ENCODE data around the gene ANGPTL8.

Gene ANGPTL8

GRCh38 chr19:11239377-11240000, at the start of gene ANGPTL8:
Gene ANGPTL8 (plus strand): TSS chr19:11239619. CDS start chr19:11239638, 19 bp downstream.
- no peak for DNase-seq

GRCh38 chr19:11190501-11190900, 48.9 kb upstream of the ANGPTL8 start:
- no peak for DNase-seq

GRCh38 chr19:11191273-11191755, 48.1 kb upstream of the ANGPTL8 start:
- no peak for DNase-seq

GRCh38 chr19:11191934-11192333, 47.5 kb upstream of the ANGPTL8 start:
- DNase-seq: no peak

GRCh38 chr19:11192957-11193939, 46.2 kb upstream of the ANGPTL8 start:
- no peak for DNase-seq

- DNase-seq: no peak
These were observed 45.2 kb upstream of the ANGPTL8 start for GRCh38 chr19:11194173-11194572.

GRCh38 chr19:11194656-11195558, 44.5 kb upstream of the ANGPTL8 start:
- DNase-seq: no peak

GRCh38 chr19:11195681-11196080, 43.7 kb upstream of the ANGPTL8 start:
- DNase-seq: no peak

- no peak for DNase-seq
These were observed 42.8 kb upstream of the ANGPTL8 start for GRCh38 chr19:11196406-11197287.

GRCh38 chr19:11197291-11198174, 41.9 kb upstream of the ANGPTL8 start, which contains the start of gene KANK2:
Gene KANK2 (minus strand): TSS chr19:11197545. CDS start chr19:11194511, 3,034 bp downstream.
- no peak for DNase-seq

GRCh38 chr19:11198175-11198534, 41.3 kb upstream of the ANGPTL8 start:
- DNase-seq: no peak

- DNase-seq: no peak
These were observed 40.5 kb upstream of the ANGPTL8 start for GRCh38 chr19:11198769-11199424.

GRCh38 chr19:11199517-11199916, 39.9 kb upstream of the ANGPTL8 start:
- no peak for DNase-seq

- DNase-seq: no peak
These were observed 39.3 kb upstream of the ANGPTL8 start for GRCh38 chr19:11200015-11200574.

- DNase-seq: no peak
These were observed 38.5 kb upstream of the ANGPTL8 start for GRCh38 chr19:11200931-11201330.

GRCh38 chr19:11201791-11202190, 37.6 kb upstream of the ANGPTL8 start:
- no peak for DNase-seq

GRCh38 chr19:11202488-11203193, 36.8 kb upstream of the ANGPTL8 start:
- DNase-seq: no peak

GRCh38 chr19:11203194-11204075, 36.0 kb upstream of the ANGPTL8 start:
- DNase-seq: no peak

Measured in cerebellar nuclear complex (tissue), 1 donor.